ENCODE measurements around the gene ZBTB14. TPM values are rescaled to one million over a fixed set of nuclear protein-coding genes. Genes with fewer than 3 reads are reported as not detected.

The ZBTB14 gene, protein sequence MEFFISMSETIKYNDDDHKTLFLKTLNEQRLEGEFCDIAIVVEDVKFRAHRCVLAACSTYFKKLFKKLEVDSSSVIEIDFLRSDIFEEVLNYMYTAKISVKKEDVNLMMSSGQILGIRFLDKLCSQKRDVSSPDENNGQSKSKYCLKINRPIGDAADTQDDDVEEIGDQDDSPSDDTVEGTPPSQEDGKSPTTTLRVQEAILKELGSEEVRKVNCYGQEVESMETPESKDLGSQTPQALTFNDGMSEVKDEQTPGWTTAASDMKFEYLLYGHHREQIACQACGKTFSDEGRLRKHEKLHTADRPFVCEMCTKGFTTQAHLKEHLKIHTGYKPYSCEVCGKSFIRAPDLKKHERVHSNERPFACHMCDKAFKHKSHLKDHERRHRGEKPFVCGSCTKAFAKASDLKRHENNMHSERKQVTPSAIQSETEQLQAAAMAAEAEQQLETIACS
- polyA plus RNA-seq (2012; ENCODE audit: insufficient read length, low read depth) = 3.9 TPM

DNA sequence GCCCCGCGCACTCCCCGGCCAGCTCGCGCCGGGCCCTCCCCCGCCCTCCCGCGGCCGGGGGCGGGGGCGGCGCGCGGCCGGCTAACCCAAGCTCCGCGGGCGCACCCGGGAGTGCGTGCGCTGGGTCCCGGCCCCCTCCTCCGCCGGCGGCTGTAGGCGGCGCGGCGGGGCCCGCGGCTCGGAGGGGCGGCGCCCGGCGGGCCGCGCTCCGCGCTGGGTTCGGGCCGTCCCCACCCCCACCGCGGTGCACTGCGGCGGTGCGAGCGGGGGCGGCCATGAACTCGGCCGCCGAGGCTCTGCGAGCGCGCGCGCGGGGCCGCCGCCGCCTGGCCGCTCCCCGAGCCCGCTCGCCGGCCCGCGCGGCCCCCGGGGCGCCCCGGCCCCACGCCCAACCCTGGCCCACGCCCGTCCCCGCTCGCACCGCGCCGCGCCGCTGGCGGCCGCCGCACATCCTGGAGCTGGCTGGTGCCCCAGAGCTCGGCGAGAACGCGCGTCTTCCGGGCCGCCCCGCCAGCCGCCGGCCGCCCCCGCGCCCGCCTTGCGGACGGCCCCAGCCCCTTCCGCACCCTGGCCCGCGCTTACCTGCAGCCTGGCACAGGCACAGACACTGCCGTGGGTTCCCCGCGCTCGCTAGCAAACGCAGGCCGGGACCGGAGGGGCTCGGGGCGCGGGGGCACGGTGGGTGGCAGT, at the start of gene ZBTB14:
TSS of gene ZBTB14 (minus strand) at position 496 of the 690 bp plus-strand sequence. CDS start 2,480 bp downstream, outside the sequence.
- TF ChIP-seq, protein P1, sequence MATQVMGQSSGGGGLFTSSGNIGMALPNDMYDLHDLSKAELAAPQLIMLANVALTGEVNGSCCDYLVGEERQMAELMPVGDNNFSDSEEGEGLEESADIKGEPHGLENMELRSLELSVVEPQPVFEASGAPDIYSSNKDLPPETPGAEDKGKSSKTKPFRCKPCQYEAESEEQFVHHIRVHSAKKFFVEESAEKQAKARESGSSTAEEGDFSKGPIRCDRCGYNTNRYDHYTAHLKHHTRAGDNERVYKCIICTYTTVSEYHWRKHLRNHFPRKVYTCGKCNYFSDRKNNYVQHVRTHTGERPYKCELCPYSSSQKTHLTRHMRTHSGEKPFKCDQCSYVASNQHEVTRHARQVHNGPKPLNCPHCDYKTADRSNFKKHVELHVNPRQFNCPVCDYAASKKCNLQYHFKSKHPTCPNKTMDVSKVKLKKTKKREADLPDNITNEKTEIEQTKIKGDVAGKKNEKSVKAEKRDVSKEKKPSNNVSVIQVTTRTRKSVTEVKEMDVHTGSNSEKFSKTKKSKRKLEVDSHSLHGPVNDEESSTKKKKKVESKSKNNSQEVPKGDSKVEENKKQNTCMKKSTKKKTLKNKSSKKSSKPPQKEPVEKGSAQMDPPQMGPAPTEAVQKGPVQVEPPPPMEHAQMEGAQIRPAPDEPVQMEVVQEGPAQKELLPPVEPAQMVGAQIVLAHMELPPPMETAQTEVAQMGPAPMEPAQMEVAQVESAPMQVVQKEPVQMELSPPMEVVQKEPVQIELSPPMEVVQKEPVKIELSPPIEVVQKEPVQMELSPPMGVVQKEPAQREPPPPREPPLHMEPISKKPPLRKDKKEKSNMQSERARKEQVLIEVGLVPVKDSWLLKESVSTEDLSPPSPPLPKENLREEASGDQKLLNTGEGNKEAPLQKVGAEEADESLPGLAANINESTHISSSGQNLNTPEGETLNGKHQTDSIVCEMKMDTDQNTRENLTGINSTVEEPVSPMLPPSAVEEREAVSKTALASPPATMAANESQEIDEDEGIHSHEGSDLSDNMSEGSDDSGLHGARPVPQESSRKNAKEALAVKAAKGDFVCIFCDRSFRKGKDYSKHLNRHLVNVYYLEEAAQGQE (IDR thresholded peaks at IDR 0.05; ENCODE audit: insufficient read depth in 1 of 2, low read depth in 2 of 2, low read length in 2 of 2) = no peak
- no peak for TF ChIP-seq TAF1 (IDR thresholded peaks at IDR 0.05; ENCODE audit: borderline replicate concordance, insufficient read depth, low read length)

DNA sequence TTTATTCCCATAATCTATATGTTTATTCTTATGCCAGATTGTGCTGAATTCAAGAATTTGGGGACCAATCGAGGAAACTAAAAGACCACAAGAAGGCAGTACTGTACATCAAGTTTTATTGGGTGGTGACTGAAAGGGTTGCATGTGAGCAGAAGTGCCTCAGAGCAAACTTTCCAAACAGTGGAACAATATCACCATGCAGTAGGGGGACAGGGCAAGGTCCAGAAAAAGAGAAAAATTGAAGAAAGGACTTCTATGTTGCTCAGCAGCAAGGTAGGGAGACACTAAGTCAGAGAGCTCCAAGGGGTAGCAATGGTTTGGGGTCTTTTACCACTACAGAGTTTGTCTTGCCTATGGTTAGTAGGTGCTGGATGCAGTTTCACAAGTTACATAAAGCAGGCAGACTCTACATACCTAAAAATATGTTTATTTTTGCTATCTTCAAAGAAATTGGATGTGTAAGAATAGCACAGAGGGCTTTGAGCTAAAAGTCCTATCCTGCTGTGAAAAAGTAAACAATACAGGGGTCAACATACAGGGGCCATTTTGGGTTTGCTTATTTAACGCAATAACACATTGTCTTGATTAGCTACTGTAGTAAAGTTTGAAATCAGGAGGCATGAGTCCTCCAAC, 43.8 kb upstream of the ZBTB14 start:
- TF ChIP-seq, protein P1 (IDR thresholded peaks at IDR 0.05; ENCODE audit: insufficient read depth in 1 of 2, low read depth in 2 of 2, low read length in 2 of 2) = no peak
- TF ChIP-seq FOXP2 (optimal IDR thresholded peaks at IDR 0.05; ENCODE audit: borderline replicate concordance, extremely low read depth, extremely low read length, insufficient read depth) (no peak), TAF1 (IDR thresholded peaks at IDR 0.05; ENCODE audit: borderline replicate concordance, insufficient read depth, low read length) (no peak), POLR2AphosphoS5 (IDR thresholded peaks at IDR 0.05; ENCODE audit: low read depth, low read length) (no peak), SIN3A (IDR thresholded peaks at IDR 0.05; ENCODE audit: borderline replicate concordance, insufficient read depth, low read length) (no peak)

DNA sequence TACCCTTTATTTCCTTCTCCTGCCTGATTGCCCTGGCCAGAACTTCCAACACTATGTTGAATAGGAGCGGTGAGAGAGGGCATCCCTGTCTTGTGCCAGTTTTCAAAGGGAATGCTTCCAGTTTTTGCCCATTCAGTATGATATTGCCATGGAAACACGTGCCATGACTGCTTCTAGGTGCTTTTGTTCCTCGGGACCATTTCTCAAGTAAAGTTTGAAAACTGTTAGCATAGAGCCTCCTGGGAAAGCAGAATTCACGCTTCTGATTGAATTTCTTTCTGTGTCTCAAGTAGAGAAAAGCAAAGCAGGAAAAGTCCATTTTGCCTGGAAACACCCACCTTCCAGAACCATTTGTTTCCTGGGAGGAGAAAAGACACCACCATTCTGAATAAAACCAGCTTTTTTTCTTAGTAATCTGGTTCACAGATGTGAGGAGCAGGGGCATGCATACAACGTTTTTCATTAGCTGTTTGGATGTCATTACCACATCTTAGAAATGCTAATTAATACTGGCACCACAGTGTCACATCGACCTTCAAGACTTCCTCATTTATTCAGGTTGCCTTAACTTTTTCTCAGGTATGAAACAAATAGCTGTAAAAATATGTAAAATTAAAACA, 39.0 kb upstream of the ZBTB14 start:
- TF ChIP-seq SIN3A (IDR thresholded peaks at IDR 0.05; ENCODE audit: borderline replicate concordance, insufficient read depth, low read length) = no peak
- no peak for TF ChIP-seq TAF1 (IDR thresholded peaks at IDR 0.05; ENCODE audit: borderline replicate concordance, insufficient read depth, low read length)
- TF ChIP-seq, protein P1 (IDR thresholded peaks at IDR 0.05; ENCODE audit: insufficient read depth in 1 of 2, low read depth in 2 of 2, low read length in 2 of 2) = no peak
- no peak for TF ChIP-seq POLR2AphosphoS5 (IDR thresholded peaks at IDR 0.05; ENCODE audit: low read depth, low read length)
- TF ChIP-seq FOXP2 (optimal IDR thresholded peaks at IDR 0.05; ENCODE audit: borderline replicate concordance, extremely low read depth, extremely low read length, insufficient read depth) = no peak

DNA sequence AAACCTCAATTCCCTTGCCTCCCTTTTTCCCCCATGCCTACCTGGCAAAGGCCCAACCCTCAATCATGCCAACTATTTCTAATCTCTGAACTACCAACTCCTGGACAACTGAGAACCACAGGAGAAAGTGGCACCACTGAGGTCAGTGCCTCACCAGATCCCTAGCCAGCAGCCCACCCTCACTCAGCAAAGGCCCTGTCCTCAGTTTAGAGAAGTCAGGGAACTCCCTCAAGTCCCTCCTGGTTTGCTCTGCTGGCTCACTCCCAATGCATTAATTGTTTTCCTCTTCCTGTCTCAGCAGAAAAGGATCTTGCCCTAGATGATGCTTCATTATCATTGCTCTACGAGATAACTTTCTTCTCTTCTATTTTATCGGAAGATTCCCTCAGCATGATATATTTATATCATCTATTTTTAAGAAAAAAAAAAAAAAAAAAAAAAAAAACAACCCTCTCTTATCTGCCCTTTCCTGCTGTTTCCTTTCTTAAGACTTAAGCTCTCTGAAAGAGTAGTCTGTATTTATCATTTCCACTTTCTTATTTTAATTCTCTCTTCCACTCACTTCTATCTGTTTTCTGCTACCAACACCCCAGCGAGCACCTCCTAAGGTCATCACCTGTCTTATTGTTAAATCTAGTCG, 22.7 kb upstream of the ZBTB14 start:
- TF ChIP-seq, protein P1 (IDR thresholded peaks at IDR 0.05; ENCODE audit: insufficient read depth in 1 of 2, low read depth in 2 of 2, low read length in 2 of 2) = no peak
